Bronchial epithelial cell (primary cell): Measurements from ENCODE around the gene ADGRB2. TPM values are rescaled to one million over a fixed set of nuclear protein-coding genes. Genes with fewer than 3 reads are reported as not detected.

ENCODE experiments used
- DNase-seq: peaks from one replicate; pipeline ENCODE4 v3.0.0-alpha.2; 2010; ENCODE audit warnings: low read depth
- FAIRE-seq: peaks from 2 replicates; lab custom pipeline; 2011; peaks lifted over from hg19 to GRCh38; lab: Jason Lieb, UNC
- H3K27me3 ChIP-seq: 2 replicates; pipeline ENCODE4 v1.5.1; 2011; ENCODE audit warnings: low read length; ENCODE audit not compliant: control insufficient read depth, insufficient read depth
- H3K36me3 ChIP-seq: 2 replicates; pipeline ENCODE4 v1.5.1; 2011; ENCODE audit warnings: low read length; ENCODE audit not compliant: control insufficient read depth, insufficient read depth
- H3K4me3 ChIP-seq: 2 replicates; pipeline ENCODE4 v1.5.1; 2011; ENCODE audit warnings: mild to moderate bottlenecking, low read depth, low read length, control low read depth
- CTCF ChIP-seq: IDR thresholded peaks from 2 replicates; pipeline ENCODE4 v1.5.1; 2011; ENCODE audit warnings: mild to moderate bottlenecking, moderate library complexity, low read length, control low read depth, inconsistent platforms; ENCODE audit not compliant: insufficient read depth, severe bottlenecking
- total RNA-seq: library from RNA; depleted of rRNA; stranded (reverse); fragments of >200 nt; gene quantifications from 2 replicates; pipeline ENCODE4 v1.2.1, GENCODE V29; 2014

Gene ADGRB2
- total RNA-seq, 1 donor from 2014 or later, result 0.53 TPM

DNA sequence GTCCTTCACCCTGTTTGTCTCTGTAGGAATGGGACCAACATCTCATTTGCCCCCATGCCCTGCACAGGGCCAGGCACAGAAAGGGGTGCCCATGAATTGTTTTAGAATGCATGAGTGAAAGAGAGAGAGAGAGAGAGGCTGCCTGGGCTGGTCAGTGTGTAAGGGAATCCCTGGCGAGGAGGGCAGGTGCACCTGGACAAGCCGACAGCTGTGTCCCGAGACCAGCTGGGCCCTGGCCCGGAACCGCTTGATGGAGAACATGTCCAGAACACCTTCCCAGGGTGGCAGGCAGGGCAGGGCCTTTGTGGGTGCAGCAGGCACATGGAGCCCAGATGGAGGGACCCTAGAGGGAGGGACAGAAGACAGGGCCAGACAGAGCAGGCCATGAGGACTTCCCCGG is 28.9 kb upstream of the ADGRB2 start:
- Histone ChIP-seq H3K36me3 (no peaks in the 10 kb centered on the region), H3K27me3 (no peaks in the 10 kb centered on the region), H3K4me3 (no peak overlapping the region)
- DNase-seq, result no peak
- FAIRE-seq, result no peak
- TF ChIP-seq CTCF, result no peak

GRCh38 chr1:31792541-31792940 is 28.4 kb upstream of the ADGRB2 start:
- no peak for DNase-seq
- no peak overlapping the region for H3K4me3 ChIP-seq
- no peaks in the 10 kb centered on the region for H3K36me3 ChIP-seq
- H3K27me3 ChIP-seq, result no peaks in the 10 kb centered on the region
- no peak for FAIRE-seq
- no peak for TF ChIP-seq CTCF

- Histone ChIP-seq H3K4me3 (no peak overlapping the region), H3K27me3 (no peaks in the 10 kb centered on the region), H3K36me3 (no peaks in the 10 kb centered on the region)
- no peak for TF ChIP-seq CTCF
- DNase-seq, result no peak
- no peak for FAIRE-seq
These were observed 28.0 kb upstream of the ADGRB2 start for GRCh38 chr1:31792116-31792515.

- no peak for DNase-seq
- no peak overlapping the region for H3K4me3 ChIP-seq
- H3K27me3 ChIP-seq, result no peaks in the 10 kb centered on the region
- no peaks in the 10 kb centered on the region for H3K36me3 ChIP-seq
- TF ChIP-seq CTCF, result no peak
- no peak for FAIRE-seq
These were observed 27.2 kb upstream of the ADGRB2 start for GRCh38 chr1:31791131-31791858.

GRCh38 chr1:31790641-31791091 is 26.5 kb upstream of the ADGRB2 start:
- FAIRE-seq (no peak), DNase-seq (no peak)
- Histone ChIP-seq H3K27me3 (no peaks in the 10 kb centered on the region), H3K36me3 (no peaks in the 10 kb centered on the region), H3K4me3 (no peak overlapping the region)
- no peak for TF ChIP-seq CTCF

DNA sequence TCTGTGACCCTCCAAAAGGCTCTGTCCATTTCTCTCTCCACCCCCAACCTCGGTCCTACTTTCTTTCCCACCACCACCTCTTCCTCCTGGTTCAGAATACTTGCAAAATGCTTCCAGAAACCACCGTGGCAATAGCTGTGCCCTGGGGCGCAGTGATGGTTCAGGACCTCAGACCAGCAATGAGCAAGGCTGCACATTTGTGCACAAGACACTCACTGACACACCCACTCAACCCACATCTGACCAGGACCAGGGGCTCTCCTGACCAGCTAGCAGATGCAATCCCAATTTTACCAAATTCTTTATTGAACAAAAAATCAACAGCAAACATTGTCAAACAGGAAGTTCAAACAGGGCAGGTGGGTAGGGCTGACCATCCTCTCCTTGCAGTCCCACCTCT is 26.0 kb upstream of the ADGRB2 start:
- DNase-seq (no peak), FAIRE-seq (no peak)
- no peak overlapping the region for H3K4me3 ChIP-seq
- TF ChIP-seq CTCF, result no peak
- H3K36me3 ChIP-seq, result no peaks in the 10 kb centered on the region
- no peaks in the 10 kb centered on the region for H3K27me3 ChIP-seq
